Measurements from ENCODE around the gene AKR1C3.
"Not testable (repeated sequence)": the region's sequence is repeated elsewhere in the genome, so short reads cannot be mapped to it uniquely, and the experiment has no call there.

AKR1C3 gene

GRCh38 chr10:5094265-5095205, at the start of gene AKR1C3:
Gene AKR1C3, plus strand, starts transcription at chr10:5094414. Its CDS starts 31 bp downstream, at chr10:5094445.
- DNase-seq (ENCODE audit: low read depth in 2 of 2), result no peak

- DNase-seq (ENCODE audit: low read depth in 2 of 2), result no peak
Measured at GRCh38 chr10:5045095-5045494, 49.1 kb upstream of the AKR1C3 start.

- DNase-seq (ENCODE audit: low read depth in 2 of 2), result no peak
Measured at GRCh38 chr10:5046410-5046809, 47.8 kb upstream of the AKR1C3 start.

GRCh38 chr10:5047055-5047454, 47.2 kb upstream of the AKR1C3 start:
- DNase-seq (ENCODE audit: low read depth in 2 of 2), result not testable (repeated sequence)

GRCh38 chr10:5047912-5048628, 46.1 kb upstream of the AKR1C3 start:
- no peak for DNase-seq (ENCODE audit: low read depth in 2 of 2)

GRCh38 chr10:5052951-5053500, 41.2 kb upstream of the AKR1C3 start:
- DNase-seq (ENCODE audit: low read depth in 2 of 2), result not testable (repeated sequence)

- not testable (repeated sequence) for DNase-seq (ENCODE audit: low read depth in 2 of 2)
Measured at GRCh38 chr10:5054831-5055230, 39.4 kb upstream of the AKR1C3 start.

- DNase-seq (ENCODE audit: low read depth in 2 of 2), result not testable (repeated sequence)
Measured at GRCh38 chr10:5059267-5059666, 34.9 kb upstream of the AKR1C3 start.

GRCh38 chr10:5060791-5061190, 33.4 kb upstream of the AKR1C3 start:
- DNase-seq (ENCODE audit: low read depth in 2 of 2), result not testable (repeated sequence)

- DNase-seq (ENCODE audit: low read depth in 2 of 2), result no peak
Measured at GRCh38 chr10:5064656-5065055, 29.6 kb upstream of the AKR1C3 start.

GRCh38 chr10:5068274-5068984, 25.8 kb upstream of the AKR1C3 start:
- no peak for DNase-seq (ENCODE audit: low read depth in 2 of 2)

GRCh38 chr10:5070648-5071410, 23.4 kb upstream of the AKR1C3 start:
- DNase-seq (ENCODE audit: low read depth in 2 of 2), result no peak

- DNase-seq (ENCODE audit: low read depth in 2 of 2), result no peak
Measured at GRCh38 chr10:5071411-5072198, 22.6 kb upstream of the AKR1C3 start.

GRCh38 chr10:5073659-5074058, 20.6 kb upstream of the AKR1C3 start:
- no peak for DNase-seq (ENCODE audit: low read depth in 2 of 2)

- no peak for DNase-seq (ENCODE audit: low read depth in 2 of 2)
Measured at GRCh38 chr10:5076615-5077014, 17.6 kb upstream of the AKR1C3 start.

GRCh38 chr10:5078547-5079180, 15.6 kb upstream of the AKR1C3 start:
- no peak for DNase-seq (ENCODE audit: low read depth in 2 of 2)

- DNase-seq (ENCODE audit: low read depth in 2 of 2), result no peak
Measured at GRCh38 chr10:5079306-5079830, 14.8 kb upstream of the AKR1C3 start.

GRCh38 chr10:5079836-5080235, 14.4 kb upstream of the AKR1C3 start:
- no peak for DNase-seq (ENCODE audit: low read depth in 2 of 2)

- DNase-seq (ENCODE audit: low read depth in 2 of 2), result no peak
Measured at GRCh38 chr10:5081091-5081490, 13.1 kb upstream of the AKR1C3 start.

Measured in stimulated activated CD8-positive, alpha-beta memory T cell treated with anti-CD3 and anti-CD28 coated beads, Interleukin-2, amount 100 ng/mL, for 1 hour (primary cell).